Measurements from ENCODE around the gene WDR7.

WDR7 gene

GRCh38 chr18:56691530-56691929 is 40.4 kb downstream of the WDR7 start:
- Histone ChIP-seq H3K4me1 (ENCODE audit: control insufficient read depth, insufficient read depth, low read depth, low read length) (no peaks in the 10 kb centered on the region), H4K91ac (ENCODE audit: low read length) (no peak overlapping the region), H2BK5ac (ENCODE audit: low read depth, low read length, poor library complexity, severe bottlenecking) (no peak overlapping the region), H3K27me3 (ENCODE audit: control insufficient read depth in 1 of 2, insufficient read depth in 1 of 2, low read length in 2 of 2) (no peaks in the 10 kb centered on the region), H3K27ac (ENCODE audit: low read length, poor library complexity, severe bottlenecking) (no peak overlapping the region), H3K79me1 (replicated peaks; ENCODE audit: low read length, poor library complexity, severe bottlenecking) (peaks cover 3% of the 10 kb centered on the region), H3K9me3 (ENCODE audit: control insufficient read depth, low read length) (no peaks in the 10 kb centered on the region), H3K4me3 (ENCODE audit: insufficient read depth in 1 of 2, low read depth in 1 of 2, low read length in 2 of 2) (no peak overlapping the region), H3K36me3 (ENCODE audit: control insufficient read depth in 1 of 2, insufficient read depth in 2 of 2, low read depth in 1 of 2, low read length in 2 of 2) (peaks cover 4 to 30% of the 10 kb centered on the region in 2 experiments), H4K8ac (ENCODE audit: low read length) (no peak overlapping the region), H2BK12ac (ENCODE audit: low read length in 2 of 2) (no peak overlapping the region), H2AK5ac (ENCODE audit: low read length, severe bottlenecking) (no peak overlapping the region), H3K4me2 (ENCODE audit: low read length, poor library complexity, severe bottlenecking) (no peak overlapping the region), H3K4ac (ENCODE audit: low read depth in 1 of 2, low read length in 2 of 2) (no peak overlapping the region), H3K9ac (ENCODE audit: low read length) (no peak overlapping the region), H3K18ac (ENCODE audit: low read depth in 1 of 2, low read length in 2 of 2) (no peak overlapping the region), H2BK120ac (ENCODE audit: low read depth, low read length) (no peak overlapping the region), H2AFZ (ENCODE audit: low read depth, low read length) (no peak overlapping the region), H3K14ac (ENCODE audit: low read length in 2 of 2) (no peak overlapping the region), H3K23ac (ENCODE audit: low read length in 2 of 2) (no peak overlapping the region), H2BK15ac (ENCODE audit: low read depth, poor library complexity, severe bottlenecking) (no peak overlapping the region)
- no CpG with 5 or more reads among the region's 2 CpGs for WGBS
- DNase-seq: no peak

GRCh38 chr18:56696966-56697365 is 45.8 kb downstream of the WDR7 start:
- H3K23ac ChIP-seq (ENCODE audit: low read length in 2 of 2): no peak overlapping the region
- H2AFZ ChIP-seq (ENCODE audit: low read depth, low read length): no peak overlapping the region
- H2BK12ac ChIP-seq (ENCODE audit: low read length in 2 of 2): no peak overlapping the region
- no peaks in the 10 kb centered on the region for H3K4me1 ChIP-seq (ENCODE audit: control insufficient read depth, insufficient read depth, low read depth, low read length)
- no peak overlapping the region for H2BK5ac ChIP-seq (ENCODE audit: low read depth, low read length, poor library complexity, severe bottlenecking)
- H3K9me3 ChIP-seq (ENCODE audit: control insufficient read depth, low read length): no peaks in the 10 kb centered on the region
- WGBS: 91% methylated on average over 2 of the region's 2 CpGs
- H4K91ac ChIP-seq (ENCODE audit: low read length): no peak overlapping the region
- H3K4me2 ChIP-seq (ENCODE audit: low read length, poor library complexity, severe bottlenecking): no peak overlapping the region
- H2AK5ac ChIP-seq (ENCODE audit: low read length, severe bottlenecking): no peak overlapping the region
- H3K36me3 ChIP-seq (ENCODE audit: control insufficient read depth in 1 of 2, insufficient read depth in 2 of 2, low read depth in 1 of 2, low read length in 2 of 2): peaks cover 0 to 13% of the 10 kb centered on the region in 2 experiments
- H3K79me1 ChIP-seq (replicated peaks; ENCODE audit: low read length, poor library complexity, severe bottlenecking): no peaks in the 10 kb centered on the region
- H3K27ac ChIP-seq (ENCODE audit: low read length, poor library complexity, severe bottlenecking): no peak overlapping the region
- H4K8ac ChIP-seq (ENCODE audit: low read length): no peak overlapping the region
- no peak overlapping the region for H3K9ac ChIP-seq (ENCODE audit: low read length)
- no peak overlapping the region for H3K14ac ChIP-seq (ENCODE audit: low read length in 2 of 2)
- no peak for DNase-seq
- no peak overlapping the region for H3K4me3 ChIP-seq (ENCODE audit: insufficient read depth in 1 of 2, low read depth in 1 of 2, low read length in 2 of 2)
- no peak overlapping the region for H3K4ac ChIP-seq (ENCODE audit: low read depth in 1 of 2, low read length in 2 of 2)
- no peak overlapping the region for H2BK15ac ChIP-seq (ENCODE audit: low read depth, poor library complexity, severe bottlenecking)
- no peak overlapping the region for H2BK120ac ChIP-seq (ENCODE audit: low read depth, low read length)
- no peaks in the 10 kb centered on the region for H3K27me3 ChIP-seq (ENCODE audit: control insufficient read depth in 1 of 2, insufficient read depth in 1 of 2, low read length in 2 of 2)
- H3K18ac ChIP-seq (ENCODE audit: low read depth in 1 of 2, low read length in 2 of 2): no peak overlapping the region

DNA sequence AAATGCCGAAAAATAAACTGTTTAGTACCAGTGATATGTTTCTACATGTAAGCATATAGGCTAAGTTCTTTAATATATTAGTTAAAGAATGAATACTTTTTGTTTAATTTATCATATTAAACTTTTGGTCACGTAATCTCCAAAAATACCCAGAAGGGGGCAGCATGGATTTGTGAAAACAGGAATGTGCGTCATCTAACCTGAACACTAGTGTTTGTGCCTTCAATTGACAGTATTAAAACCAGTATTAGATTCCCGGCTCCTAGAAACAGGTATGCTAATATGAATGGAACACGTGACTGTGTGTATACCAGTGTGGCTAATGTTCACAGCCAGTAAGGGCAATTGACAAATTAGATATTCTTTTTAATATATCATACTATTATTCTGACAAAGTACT is 51.8 kb downstream of the WDR7 start:
- Histone ChIP-seq H2BK15ac (ENCODE audit: low read depth, poor library complexity, severe bottlenecking) (no peak overlapping the region), H2BK120ac (ENCODE audit: low read depth, low read length) (no peak overlapping the region), H2BK5ac (ENCODE audit: low read depth, low read length, poor library complexity, severe bottlenecking) (no peak overlapping the region), H3K4ac (ENCODE audit: low read depth in 1 of 2, low read length in 2 of 2) (no peak overlapping the region), H3K9me3 (ENCODE audit: control insufficient read depth, low read length) (no peaks in the 10 kb centered on the region), H2AK5ac (ENCODE audit: low read length, severe bottlenecking) (no peak overlapping the region), H3K36me3 (ENCODE audit: control insufficient read depth in 1 of 2, insufficient read depth in 2 of 2, low read depth in 1 of 2, low read length in 2 of 2) (no peaks in the 10 kb centered on the region), H3K9ac (ENCODE audit: low read length) (peak overlapping the region; percentile 18), H3K4me3 (ENCODE audit: insufficient read depth in 1 of 2, low read depth in 1 of 2, low read length in 2 of 2) (no peak overlapping the region), H3K4me2 (ENCODE audit: low read length, poor library complexity, severe bottlenecking) (no peak overlapping the region), H4K91ac (ENCODE audit: low read length) (no peak overlapping the region), H4K8ac (ENCODE audit: low read length) (no peak overlapping the region), H3K27me3 (ENCODE audit: control insufficient read depth in 1 of 2, insufficient read depth in 1 of 2, low read length in 2 of 2) (no peaks in the 10 kb centered on the region), H2BK12ac (ENCODE audit: low read length in 2 of 2) (no peak overlapping the region), H2AFZ (ENCODE audit: low read depth, low read length) (no peak overlapping the region), H3K27ac (ENCODE audit: low read length, poor library complexity, severe bottlenecking) (no peak overlapping the region), H3K14ac (ENCODE audit: low read length in 2 of 2) (no peak overlapping the region), H3K23ac (ENCODE audit: low read length in 2 of 2) (no peak overlapping the region), H3K4me1 (ENCODE audit: control insufficient read depth, insufficient read depth, low read depth, low read length) (no peaks in the 10 kb centered on the region), H3K79me1 (replicated peaks; ENCODE audit: low read length, poor library complexity, severe bottlenecking) (no peaks in the 10 kb centered on the region), H3K18ac (ENCODE audit: low read depth in 1 of 2, low read length in 2 of 2) (no peak overlapping the region)
- peak; percentile 44 for DNase-seq
- WGBS: 88% methylated on average over 4 of the region's 5 CpGs

- WGBS: 0% methylated on average over 1 of the region's 2 CpGs
- no peak overlapping the region for H2BK12ac ChIP-seq (ENCODE audit: low read length in 2 of 2)
- no peak overlapping the region for H3K23ac ChIP-seq (ENCODE audit: low read length in 2 of 2)
- no peak overlapping the region for H4K8ac ChIP-seq (ENCODE audit: low read length)
- no peak overlapping the region for H2BK15ac ChIP-seq (ENCODE audit: low read depth, poor library complexity, severe bottlenecking)
- H2AFZ ChIP-seq (ENCODE audit: low read depth, low read length): no peak overlapping the region
- H3K4me3 ChIP-seq (ENCODE audit: insufficient read depth in 1 of 2, low read depth in 1 of 2, low read length in 2 of 2): no peak overlapping the region
- no peak overlapping the region for H3K4ac ChIP-seq (ENCODE audit: low read depth in 1 of 2, low read length in 2 of 2)
- H3K27ac ChIP-seq (ENCODE audit: low read length, poor library complexity, severe bottlenecking): no peak overlapping the region
- no peak overlapping the region for H3K4me2 ChIP-seq (ENCODE audit: low read length, poor library complexity, severe bottlenecking)
- peaks cover 3% of the 10 kb centered on the region for H3K79me1 ChIP-seq (replicated peaks; ENCODE audit: low read length, poor library complexity, severe bottlenecking)
- no peak overlapping the region for H2BK120ac ChIP-seq (ENCODE audit: low read depth, low read length)
- no peak overlapping the region for H3K14ac ChIP-seq (ENCODE audit: low read length in 2 of 2)
- no peak overlapping the region for H2BK5ac ChIP-seq (ENCODE audit: low read depth, low read length, poor library complexity, severe bottlenecking)
- H2AK5ac ChIP-seq (ENCODE audit: low read length, severe bottlenecking): no peak overlapping the region
- peak; percentile 81 for DNase-seq
- H3K36me3 ChIP-seq (ENCODE audit: control insufficient read depth in 1 of 2, insufficient read depth in 2 of 2, low read depth in 1 of 2, low read length in 2 of 2): no peaks in the 10 kb centered on the region
- H3K9ac ChIP-seq (ENCODE audit: low read length): no peak overlapping the region
- H3K4me1 ChIP-seq (ENCODE audit: control insufficient read depth, insufficient read depth, low read depth, low read length): peaks cover 1% of the 10 kb centered on the region
- no peaks in the 10 kb centered on the region for H3K9me3 ChIP-seq (ENCODE audit: control insufficient read depth, low read length)
- H4K91ac ChIP-seq (ENCODE audit: low read length): no peak overlapping the region
- H3K18ac ChIP-seq (ENCODE audit: low read depth in 1 of 2, low read length in 2 of 2): no peak overlapping the region
- no peaks in the 10 kb centered on the region for H3K27me3 ChIP-seq (ENCODE audit: control insufficient read depth in 1 of 2, insufficient read depth in 1 of 2, low read length in 2 of 2)
These were observed 58.3 kb downstream of the WDR7 start for GRCh38 chr18:56709463-56709862.

All from mesenchymal stem cell (in vitro differentiated cells and primary cell).